HG03558 (cell line): ENCODE data around the gene C11orf91.

ENCODE experiments used
- ATAC-seq: cut with Tn5 transposase; IDR thresholded peaks from one replicate; pipeline ENCODE4 v1.9.1; 2021; ENCODE audit warnings: moderate number of reproducible peaks; ENCODE audit not compliant: unreplicated experiment; ENCODE audit errors: extremely low read depth

C11orf91 gene

DNA sequence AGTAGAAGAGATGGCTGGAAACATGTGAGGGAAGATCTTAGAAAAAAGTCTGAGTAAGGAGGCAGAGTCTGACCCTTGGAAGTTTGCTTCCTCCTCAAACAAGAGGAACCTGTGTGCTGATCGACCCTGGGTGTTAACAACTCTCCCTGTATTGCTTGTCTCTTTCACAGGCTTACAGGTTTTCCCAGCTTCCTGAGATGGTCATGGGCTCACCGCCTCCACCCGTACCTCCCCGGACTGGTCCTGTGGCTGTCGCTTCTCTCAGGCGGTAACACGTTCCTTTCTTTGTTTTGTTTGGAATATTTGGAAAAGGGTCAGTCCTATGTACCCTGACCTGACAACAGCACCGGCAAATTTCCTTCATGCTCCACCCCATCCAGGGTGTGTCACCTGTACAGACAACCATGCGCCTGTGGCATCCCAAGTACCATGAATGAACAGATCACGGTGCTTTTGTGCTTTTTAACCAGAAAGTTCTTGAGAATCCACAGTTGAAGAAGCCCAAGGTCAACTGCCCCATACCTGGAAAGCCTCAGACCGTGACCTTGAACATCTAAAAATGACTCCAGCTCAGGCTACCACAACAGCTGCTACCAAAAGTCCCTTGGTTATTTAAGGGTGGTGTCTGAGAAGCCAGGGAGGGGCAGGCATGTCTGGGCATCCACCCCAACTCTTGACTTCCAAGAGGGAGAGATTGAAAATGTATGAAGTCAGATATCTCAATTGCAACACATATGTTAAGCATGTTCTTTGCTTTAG is 44.6 kb downstream of the C11orf91 start:
- no peak for ATAC-seq

DNA sequence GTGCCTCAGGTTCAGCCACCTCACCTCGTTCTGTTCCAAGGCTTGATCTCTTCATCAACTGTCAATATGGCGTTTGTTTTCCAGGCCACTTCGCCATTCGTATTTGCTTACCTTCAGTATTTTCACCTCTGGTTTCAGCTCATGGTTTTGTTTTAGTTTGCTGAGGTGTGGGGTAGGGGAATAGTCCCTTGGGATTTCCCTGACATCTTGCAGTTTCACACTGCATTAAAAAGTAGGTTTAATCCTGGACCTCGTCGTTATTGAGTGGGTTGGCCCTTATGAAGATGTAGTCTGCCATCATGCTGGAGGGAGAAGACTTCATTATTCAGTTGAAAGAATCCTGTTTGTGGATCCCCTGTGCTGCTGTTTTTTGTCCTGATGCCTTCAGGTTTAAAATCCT is 46.0 kb downstream of the C11orf91 start:
- no peak for ATAC-seq

DNA sequence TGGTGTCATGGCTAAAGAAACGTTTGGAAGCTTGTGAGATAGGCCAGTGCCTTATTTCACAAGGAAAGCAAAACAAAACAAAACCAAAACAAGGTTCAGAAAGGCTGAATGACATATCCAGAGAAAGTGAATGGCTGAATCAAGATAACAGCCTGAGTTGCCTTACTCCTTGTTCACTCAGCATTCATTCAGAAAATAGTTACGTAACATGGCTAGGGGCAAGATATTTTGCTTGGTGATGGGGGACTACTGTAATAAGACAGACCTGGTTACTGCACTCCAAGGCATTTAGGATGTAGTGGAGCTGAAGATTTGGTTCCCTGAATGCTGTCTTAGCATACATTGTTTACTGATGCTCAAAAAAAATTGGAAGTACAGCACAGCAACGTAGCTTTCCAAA is 47.7 kb downstream of the C11orf91 start:
- ATAC-seq: no peak

DNA sequence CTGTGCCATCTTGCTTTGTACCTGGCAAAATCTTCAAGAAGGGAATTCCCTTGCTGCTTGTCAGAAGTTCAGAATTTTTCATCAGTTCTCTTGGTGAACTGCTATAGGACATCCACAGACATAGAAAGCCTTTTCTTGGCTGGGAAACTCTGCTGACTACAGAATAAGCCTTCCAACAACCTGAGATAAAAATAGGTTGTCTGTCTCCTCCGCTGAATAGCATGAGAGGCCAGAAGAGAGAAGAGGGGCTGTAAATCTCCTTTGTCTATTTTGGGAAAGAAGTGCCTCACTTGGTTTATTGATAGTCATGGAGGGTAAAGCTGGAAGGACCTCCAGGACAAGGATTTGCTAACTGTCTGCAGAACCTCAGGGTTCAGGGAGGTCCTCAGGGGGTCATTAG is 48.2 kb downstream of the C11orf91 start:
- ATAC-seq: no peak

DNA sequence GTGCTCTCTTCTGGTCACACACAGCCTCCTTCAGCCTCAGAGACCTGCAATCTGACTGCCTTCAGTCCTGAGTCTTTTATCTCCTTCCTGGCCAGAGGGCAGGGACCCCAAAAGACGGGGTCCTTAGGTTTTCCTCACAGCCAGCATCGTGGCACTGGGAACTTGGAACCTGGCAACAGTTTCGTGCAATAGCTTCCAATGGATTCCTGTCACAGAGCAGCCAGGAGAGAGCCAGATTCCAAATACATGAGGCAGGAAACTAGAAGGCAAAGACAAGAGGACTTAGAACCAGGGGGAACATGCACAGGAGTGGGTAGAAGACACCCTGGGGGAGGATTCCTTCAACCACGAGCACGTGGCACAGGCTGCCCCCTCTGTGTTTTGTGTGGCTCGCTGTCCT is 48.6 kb downstream of the C11orf91 start:
- ATAC-seq: no peak

DNA sequence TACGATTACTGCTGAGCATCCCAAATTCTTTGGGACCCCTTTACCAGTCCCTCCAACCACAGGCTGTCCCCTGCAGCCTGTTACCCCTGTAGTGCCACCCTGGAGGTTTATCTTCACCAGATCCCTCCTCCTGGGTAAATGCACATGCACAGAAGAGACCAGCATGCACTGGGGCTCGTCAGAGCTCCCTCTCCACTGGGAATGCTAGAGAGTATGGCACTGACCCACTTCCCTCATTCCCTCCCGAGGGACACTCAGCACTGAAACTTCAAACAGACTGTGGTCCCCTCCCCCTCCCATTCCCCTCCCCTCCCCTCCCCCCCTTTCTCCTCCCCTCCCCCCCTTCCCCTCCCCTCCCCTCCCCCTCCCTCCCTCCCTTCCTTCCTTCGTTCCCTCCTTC is 49.1 kb downstream of the C11orf91 start:
- ATAC-seq: no peak

DNA sequence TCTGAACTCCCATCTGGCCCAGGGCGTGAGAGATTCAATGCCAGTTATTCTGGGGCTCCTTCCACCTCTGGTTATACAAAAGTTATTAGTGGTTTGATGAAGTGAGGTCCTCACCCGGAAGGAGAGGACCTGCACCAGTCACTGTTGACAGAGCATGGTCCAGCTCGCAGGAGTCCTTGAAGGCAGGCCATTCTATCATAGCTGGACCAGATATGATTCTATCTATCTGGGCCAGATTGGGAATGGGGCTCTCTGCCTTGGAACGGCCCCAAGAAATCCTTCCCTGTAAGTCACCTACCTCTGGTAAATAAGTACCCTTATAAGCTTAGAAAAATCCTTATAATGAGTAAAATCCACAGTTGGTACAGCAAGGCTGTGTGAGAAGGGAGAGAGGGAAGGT is 50.7 kb downstream of the C11orf91 start:
- no peak for ATAC-seq
